K562 (cell line): Measurements from ENCODE around the gene ENG. TPM values are rescaled to one million over a fixed set of nuclear protein-coding genes. Genes with fewer than 3 reads are reported as not detected.
A peak's percentile ranks its signal among the peaks of the same experiment; 100 is the strongest.

Source experiments
- ATF1 ChIP-seq, 2 experiments: fragments of 450-650 bp in 1 of 2; IDR thresholded peaks; 2 replicates each; pipeline ENCODE4 v1.6.1; 2016; ENCODE audit warnings: missing compliant biosample characterization in 1 of 2, missing genetic modification characterization in 1 of 2
- FOXK1 ChIP-seq: sonication (generic); formaldehyde crosslinking; IDR thresholded peaks from 2 replicates; pipeline ENCODE4 v1.8.0; 2022; ENCODE audit warnings: missing genetic modification reagents, mild to moderate bottlenecking, borderline replicate concordance
- GABPB2 ChIP-seq: fragments of 250-450 bp; sonication (Bioruptor Pico); conservative IDR thresholded peaks from 2 replicates; pipeline ENCODE4 v1.5.1; 2021; ENCODE audit warnings: mild to moderate bottlenecking
- HNRNPK ChIP-seq: fragments of 200-400 bp; formaldehyde crosslinking; IDR thresholded peaks from one replicate; pipeline ENCODE4 v1.6.1; 2018; ENCODE audit warnings: mild to moderate bottlenecking, low read depth, low read length; ENCODE audit not compliant: poor library complexity, severe bottlenecking
- ILF3 ChIP-seq: fragments of 450-650 bp; IDR thresholded peaks from 2 replicates; pipeline ENCODE4 v1.6.1; 2018; ENCODE audit warnings: antibody characterized with exemption, mild to moderate bottlenecking, moderate library complexity, borderline replicate concordance
- ILK ChIP-seq: fragments of 450-650 bp; IDR thresholded peaks from 2 replicates; pipeline ENCODE4 v1.6.1; 2016; ENCODE audit warnings: missing genetic modification characterization, low read depth, mild to moderate bottlenecking, missing compliant biosample characterization, moderate library complexity, borderline replicate concordance
- SMC3 ChIP-seq: conservative IDR thresholded peaks from 2 replicates; pipeline ENCODE4 v1.6.1; 2011; ENCODE audit warnings: low read depth, low read length, improper control_type of control experiment; ENCODE audit not compliant: insufficient read depth
- SRF ChIP-seq, 2 experiments: fragments of 250-450, 450-650 bp in 1 of 2; sonication (Bioruptor Pico) in 1 of 2; sonication (generic) in 1 of 2; formaldehyde crosslinking; IDR thresholded peaks; 2 replicates each; pipeline versions ENCODE4 v1.5.0 to v1.5.1; 2020 to 2022; ENCODE audit warnings: mild to moderate bottlenecking in 1 of 2, missing genetic modification reagents in 1 of 2
- SRSF9 ChIP-seq: fragments of 200-400 bp; formaldehyde crosslinking; IDR thresholded peaks from 2 replicates; pipeline ENCODE4 v1.6.1; 2017; ENCODE audit warnings: low read depth, low read length, borderline replicate concordance
- THAP7 ChIP-seq: fragments of 250-450 bp; sonication (Bioruptor Pico); IDR thresholded peaks from 2 replicates; pipeline ENCODE4 v1.5.0; 2021
- ZBTB11 ChIP-seq, 3 experiments: fragments of 200-800 bp in 1 of 3; fragments of 250-450 bp in 1 of 3; fragments of 450-650 bp in 1 of 3; sonication (Bioruptor Pico) in 1 of 3; sonication (Bioruptor generic) in 1 of 3; formaldehyde crosslinking in 1 of 3; IDR thresholded peaks; 2 replicates each; pipeline versions ENCODE4 v1.6.1 to v1.8.0; 2016 to 2022; ENCODE audit warnings: mild to moderate bottlenecking in 2 of 3, missing genetic modification characterization in 2 of 3, missing compliant biosample characterization in 1 of 3, moderate library complexity in 1 of 3
- ZNF24 ChIP-seq: fragments of 450-650 bp; IDR thresholded peaks from 2 replicates; pipeline ENCODE4 v1.6.1; 2016
- ZNF512 ChIP-seq: IDR thresholded peaks from 2 replicates; pipeline ENCODE4 v1.6.1; 2016; ENCODE audit warnings: missing genetic modification characterization, missing compliant biosample characterization
- ZNF75A ChIP-seq: fragments of 450-650 bp; formaldehyde crosslinking; IDR thresholded peaks from 2 replicates; pipeline ENCODE4 v1.4.0; 2020; ENCODE audit warnings: mild to moderate bottlenecking
- ZNF77 ChIP-seq: fragments of 250-450 bp; sonication (Bioruptor Pico); IDR thresholded peaks from 2 replicates; pipeline ENCODE4 v1.5.0; 2020
- polyA plus RNA-seq, 8 experiments: library from polyadenylated mRNA; depleted of rRNA in 4 of 8; stranded (reverse) in 5 of 8; unstranded in 3 of 8; fragments of >200 nt; fragmentation: Nextera tagmentation in 2 of 8; fragmentation: Illumina TruSeq in 1 of 8; extraction: Ambion mirVana in 2 of 8; extraction: Trizol in 1 of 8; gene quantifications; 2 replicates each; pipeline versions ENCODE4 v1.2.1 to v1.2.3, GENCODE V29; 2011 to 2014; ENCODE audit warnings: inconsistent platforms in 1 of 8, missing spikeins in 1 of 8
- total RNA-seq, 7 experiments: library from RNA; depleted of rRNA in 6 of 7; stranded (reverse); fragments of >200 nt in 6 of 7; fragmentation: Illumina TruSeq in 2 of 7; extraction: Trizol in 2 of 7; gene quantifications; 2 replicates each; pipeline versions ENCODE4 v1.2.1 to v1.2.3, GENCODE V29; 2011 to 2021; ENCODE audit warnings: low replicate concordance in 1 of 7
- TF ChIP-seq, protein P1 (sequence below): fragments of 250-450 bp; sonication (Bioruptor Pico); IDR thresholded peaks from 2 replicates; pipeline ENCODE4 v1.4.0; 2020; ENCODE audit warnings: mild to moderate bottlenecking, moderate library complexity
- TF ChIP-seq, protein P2 (sequence below): conservative IDR thresholded peaks from 2 replicates; pipeline ENCODE4 v1.6.1; 2011; ENCODE audit warnings: low read depth, mild to moderate bottlenecking, low read length; ENCODE audit not compliant: control insufficient read depth
- TF ChIP-seq, protein P3 (sequence below): fragments of 450-650 bp; IDR thresholded peaks from 2 replicates; pipeline ENCODE4 v1.6.1; 2016; ENCODE audit warnings: missing biosample characterization, missing genetic modification characterization

Gene ENG
- total and polyA plus RNA-seq, 9 of the 15 experiments (the other 6 are each of a cell fraction or from before 2014, with no cell fraction given) = 0.04 to 0.40 (median 0.14) TPM; not detected in 1

DNA sequence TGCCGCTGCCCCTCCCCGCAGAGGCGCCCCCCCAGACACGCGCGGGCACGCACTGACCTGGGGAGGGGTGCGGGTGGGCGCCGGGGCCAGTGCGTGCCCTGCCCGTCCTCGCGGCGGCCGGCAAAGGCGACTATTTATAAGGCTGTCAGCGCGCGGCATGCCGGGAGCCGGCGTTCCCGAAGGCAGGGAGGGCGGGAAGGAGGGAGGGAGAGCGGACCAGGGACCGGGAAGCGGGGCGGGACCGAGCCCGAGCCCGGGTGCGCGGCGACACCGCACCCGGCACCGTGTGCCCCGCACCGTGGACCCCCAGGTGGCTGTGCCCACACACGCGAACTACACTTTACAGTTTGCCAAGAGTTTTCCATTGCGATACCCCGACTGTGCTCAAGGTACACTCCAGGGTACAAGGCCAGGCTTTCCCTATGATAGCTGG is 23.1 kb upstream of the ENG start, which contains the start of gene AK1 (continued):
- TF ChIP-seq, protein P1, sequence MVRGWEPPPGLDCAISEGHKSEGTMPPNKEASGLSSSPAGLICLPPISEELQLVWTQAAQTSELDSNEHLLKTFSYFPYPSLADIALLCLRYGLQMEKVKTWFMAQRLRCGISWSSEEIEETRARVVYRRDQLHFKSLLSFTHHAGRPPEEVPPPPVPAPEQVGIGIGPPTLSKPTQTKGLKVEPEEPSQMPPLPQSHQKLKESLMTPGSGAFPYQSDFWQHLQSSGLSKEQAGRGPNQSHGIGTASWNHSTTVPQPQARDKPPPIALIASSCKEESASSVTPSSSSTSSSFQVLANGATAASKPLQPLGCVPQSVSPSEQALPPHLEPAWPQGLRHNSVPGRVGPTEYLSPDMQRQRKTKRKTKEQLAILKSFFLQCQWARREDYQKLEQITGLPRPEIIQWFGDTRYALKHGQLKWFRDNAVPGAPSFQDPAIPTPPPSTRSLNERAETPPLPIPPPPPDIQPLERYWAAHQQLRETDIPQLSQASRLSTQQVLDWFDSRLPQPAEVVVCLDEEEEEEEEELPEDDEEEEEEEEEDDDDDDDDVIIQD (CRISPR knock-in tag) = no peak
- TF ChIP-seq ZNF24 (no peak), ATF1 (CRISPR knock-in tag; IDR thresholded peaks at IDR 0.05) (no peak), ATF1 (tag; IDR thresholded peaks at IDR 0.05) (no peak), SRF (CRISPR knock-in tag; IDR thresholded peaks at IDR 0.05) (peak in 1 of 2 experiments; percentile 50; a peak in 1 of 4 replicates), THAP7 (no peak), ILK (tag) (no peak), FOXK1 (CRISPR knock-in tag) (no peak), ZNF75A (CRISPR knock-in tag) (no peak), ILF3 (no peak), ZNF77 (no peak), GABPB2 (CRISPR knock-in tag) (no peak), ZNF512 (tag) (no peak), ZBTB11 (CRISPR knock-in tag; IDR thresholded peaks at IDR 0.05) (peak in 1 of 3 experiments; percentile 49; a peak in 2 of 6 replicates), HNRNPK (no peak), SRSF9 (no peak), SMC3 (no peak)
- TF ChIP-seq, protein P2, sequence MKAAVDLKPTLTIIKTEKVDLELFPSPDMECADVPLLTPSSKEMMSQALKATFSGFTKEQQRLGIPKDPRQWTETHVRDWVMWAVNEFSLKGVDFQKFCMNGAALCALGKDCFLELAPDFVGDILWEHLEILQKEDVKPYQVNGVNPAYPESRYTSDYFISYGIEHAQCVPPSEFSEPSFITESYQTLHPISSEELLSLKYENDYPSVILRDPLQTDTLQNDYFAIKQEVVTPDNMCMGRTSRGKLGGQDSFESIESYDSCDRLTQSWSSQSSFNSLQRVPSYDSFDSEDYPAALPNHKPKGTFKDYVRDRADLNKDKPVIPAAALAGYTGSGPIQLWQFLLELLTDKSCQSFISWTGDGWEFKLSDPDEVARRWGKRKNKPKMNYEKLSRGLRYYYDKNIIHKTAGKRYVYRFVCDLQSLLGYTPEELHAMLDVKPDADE = no peak
- TF ChIP-seq, protein P3, sequence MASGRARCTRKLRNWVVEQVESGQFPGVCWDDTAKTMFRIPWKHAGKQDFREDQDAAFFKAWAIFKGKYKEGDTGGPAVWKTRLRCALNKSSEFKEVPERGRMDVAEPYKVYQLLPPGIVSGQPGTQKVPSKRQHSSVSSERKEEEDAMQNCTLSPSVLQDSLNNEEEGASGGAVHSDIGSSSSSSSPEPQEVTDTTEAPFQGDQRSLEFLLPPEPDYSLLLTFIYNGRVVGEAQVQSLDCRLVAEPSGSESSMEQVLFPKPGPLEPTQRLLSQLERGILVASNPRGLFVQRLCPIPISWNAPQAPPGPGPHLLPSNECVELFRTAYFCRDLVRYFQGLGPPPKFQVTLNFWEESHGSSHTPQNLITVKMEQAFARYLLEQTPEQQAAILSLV (tag) = no peak
